CD4-positive, alpha-beta T cell treated with Interferon gamma for 1 hour (primary cell): Measurements from ENCODE around the gene SUPT3H.

Source experiments
- DNase-seq: peaks from one replicate; pipeline ENCODE4 v3.0.0-alpha.2; 2020

The SUPT3H gene

GRCh38 chr6:45387236-45387635 lies 9.5 kb upstream of the SUPT3H start:
- no peak for DNase-seq

- DNase-seq: no peak
Observed at GRCh38 chr6:45386501-45386900, 8.8 kb upstream of the SUPT3H start.

GRCh38 chr6:45382391-45382790 lies 4.7 kb upstream of the SUPT3H start:
- DNase-seq: no peak

DNA sequence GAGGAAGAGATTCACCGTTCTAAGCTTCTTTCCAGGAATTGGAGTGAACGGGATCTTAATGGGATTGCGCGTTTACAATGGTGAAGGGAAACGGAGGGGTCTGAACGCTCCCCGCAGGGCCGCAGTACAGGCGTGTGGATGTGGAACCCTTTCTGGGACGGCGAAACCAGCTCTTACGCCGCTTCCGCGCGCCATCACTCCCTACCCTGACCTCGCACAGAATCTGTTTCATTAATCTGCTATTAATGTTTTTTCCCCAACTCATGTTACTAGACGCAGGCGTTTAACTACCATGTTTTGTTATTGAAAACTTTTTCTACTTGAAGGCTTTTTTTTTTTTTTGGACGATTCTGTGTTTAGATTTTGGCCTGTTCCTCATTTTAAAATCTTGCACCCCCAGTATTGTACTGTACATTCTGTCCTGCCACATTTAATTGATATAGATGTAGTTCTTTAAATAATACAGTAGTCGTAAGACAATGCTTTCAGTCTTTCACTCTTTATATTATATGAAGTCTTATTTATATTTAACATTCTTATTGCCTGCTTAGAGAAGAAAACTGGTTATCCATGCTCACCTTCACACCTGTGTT lies 696 bp upstream of the SUPT3H start:
- DNase-seq: no peak

GRCh38 chr6:45377043-45377553 lies 636 bp downstream of the SUPT3H start:
- DNase-seq: no peak

GRCh38 chr6:45376310-45377042 lies 1.3 kb downstream of the SUPT3H start:
- DNase-seq: no peak

- DNase-seq: no peak
Observed at GRCh38 chr6:45375449-45375848, 2.3 kb downstream of the SUPT3H start.

DNA sequence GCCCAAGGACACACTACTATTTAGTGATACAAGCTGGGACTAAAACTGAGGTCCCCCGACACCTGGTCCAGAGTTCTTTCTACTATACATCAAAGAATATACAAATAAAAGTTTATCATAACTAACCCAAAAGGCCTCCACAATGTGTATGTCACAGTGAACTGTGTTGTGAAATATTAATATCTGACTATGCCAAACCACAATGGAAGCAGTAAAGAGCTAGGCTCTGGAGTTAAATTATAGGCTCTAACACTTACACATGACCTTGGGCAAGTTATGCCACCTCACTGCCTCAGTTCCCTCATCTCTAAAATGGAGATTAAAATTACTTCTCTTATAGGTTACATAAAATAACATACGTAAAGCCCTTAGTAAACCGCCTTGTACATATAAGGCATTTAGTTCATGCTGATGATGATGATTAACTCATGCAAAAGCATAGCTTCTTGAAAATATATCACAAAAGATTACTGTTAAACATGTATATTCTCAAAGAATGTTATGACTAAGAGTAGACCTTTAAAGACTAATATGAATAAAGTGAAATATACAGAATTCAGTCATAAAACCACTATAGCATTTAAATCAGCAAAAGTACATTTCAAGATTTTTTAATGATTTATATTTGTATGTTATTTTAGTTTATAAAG lies 5.7 kb downstream of the SUPT3H start:
- DNase-seq: no peak

DNA sequence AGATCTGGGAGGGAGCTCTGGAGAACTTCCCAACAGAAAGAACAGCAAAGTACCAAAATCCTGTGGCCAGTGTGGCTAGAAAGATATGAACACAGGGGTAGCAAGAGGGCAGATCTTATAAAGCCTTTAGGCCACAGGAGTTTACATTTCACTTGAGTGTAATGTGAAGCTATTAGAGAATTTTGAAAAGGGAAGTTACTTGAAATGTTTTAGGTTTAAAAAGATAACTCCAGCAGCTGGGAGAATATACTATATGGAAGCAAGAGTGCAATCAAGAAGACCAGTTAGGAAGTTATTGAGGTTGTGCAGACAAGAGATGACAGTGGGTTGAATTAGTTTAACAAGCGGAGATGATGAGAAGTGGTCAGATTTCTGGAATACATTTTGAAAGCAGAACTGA lies 7.9 kb downstream of the SUPT3H start:
- DNase-seq: no peak

- DNase-seq: no peak
Observed at GRCh38 chr6:45367999-45368398, 9.7 kb downstream of the SUPT3H start.

- no peak for DNase-seq
Observed at GRCh38 chr6:45366534-45366933, 11.2 kb downstream of the SUPT3H start.

DNA sequence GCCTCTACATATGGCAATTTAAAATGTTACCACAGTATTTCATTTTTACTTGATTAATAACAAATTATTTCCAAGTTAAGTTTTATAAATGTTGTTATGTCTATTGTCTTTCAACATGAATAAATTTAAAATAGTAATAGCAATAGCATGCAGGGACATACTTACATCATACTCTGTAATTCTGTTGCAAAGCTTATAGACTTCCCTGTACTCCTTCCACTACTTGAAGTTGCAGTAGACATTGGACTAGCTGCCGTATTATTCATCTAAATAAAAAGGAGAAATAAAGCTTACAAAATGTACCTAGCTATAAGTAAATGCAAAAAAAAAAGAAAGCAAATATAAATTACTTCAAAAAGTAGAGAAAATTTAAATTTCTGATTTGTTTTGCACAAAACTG lies 12.7 kb downstream of the SUPT3H start:
- no peak for DNase-seq

- no peak for DNase-seq
Observed at GRCh38 chr6:45364466-45364865, 13.3 kb downstream of the SUPT3H start.

GRCh38 chr6:45353654-45354053 lies 24.1 kb downstream of the SUPT3H start:
- DNase-seq: no peak

DNA sequence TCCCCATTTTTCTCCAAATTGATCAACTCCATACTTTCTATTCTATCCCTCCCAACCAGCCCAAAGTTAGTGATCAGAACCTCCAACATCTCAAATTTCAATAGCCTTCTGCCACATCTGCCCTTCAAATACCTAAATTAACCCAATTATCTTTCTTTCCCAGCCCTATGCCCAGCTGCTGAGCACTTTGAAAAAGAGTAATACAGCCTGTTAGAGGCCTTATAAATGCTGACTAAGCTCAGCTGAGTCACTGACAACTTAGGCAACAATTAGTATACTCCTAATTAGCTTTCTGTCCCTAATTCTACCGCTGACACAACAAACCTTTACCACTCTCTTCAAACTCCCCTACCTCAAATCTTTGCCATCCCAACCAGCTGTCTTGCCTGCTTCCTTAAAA lies 26.1 kb downstream of the SUPT3H start:
- DNase-seq: no peak

GRCh38 chr6:45351076-45351475 lies 26.7 kb downstream of the SUPT3H start:
- DNase-seq: no peak

DNA sequence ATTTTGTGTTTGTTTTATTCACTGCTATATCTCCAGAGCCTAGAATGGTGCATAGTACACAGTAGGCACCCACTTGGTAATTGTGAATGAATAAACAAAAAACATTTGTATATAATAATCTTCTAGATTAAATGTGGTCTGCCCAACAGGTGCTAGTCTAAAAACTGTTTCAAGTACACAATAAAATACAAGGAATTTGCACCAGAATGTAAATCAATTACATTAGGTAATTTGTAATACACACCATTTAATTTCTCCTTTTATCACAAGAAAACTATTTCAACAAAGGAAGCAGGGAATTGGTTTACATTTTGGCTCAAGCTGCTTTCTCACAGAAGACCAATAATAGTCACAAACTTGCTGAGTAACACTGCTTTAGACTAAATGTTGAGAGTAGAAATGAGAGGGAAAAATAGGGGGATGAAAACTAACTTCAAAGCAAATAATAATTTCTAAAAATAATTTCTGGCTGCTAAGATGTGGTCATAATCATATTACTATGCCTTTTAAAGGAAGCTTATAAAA lies 27.5 kb downstream of the SUPT3H start:
- no peak for DNase-seq

GRCh38 chr6:45344900-45345299 lies 32.8 kb downstream of the SUPT3H start:
- DNase-seq: no peak

- DNase-seq: no peak
Observed at GRCh38 chr6:45328523-45328922, 49.2 kb downstream of the SUPT3H start.

GRCh38 chr6:45327956-45328522 lies 49.7 kb downstream of the SUPT3H start, which contains the start of gene RUNX2:
TSS of gene RUNX2 (plus strand) at chr6:45328330. CDS start at chr6:45328727, 397 bp downstream.
- no peak for DNase-seq

DNA sequence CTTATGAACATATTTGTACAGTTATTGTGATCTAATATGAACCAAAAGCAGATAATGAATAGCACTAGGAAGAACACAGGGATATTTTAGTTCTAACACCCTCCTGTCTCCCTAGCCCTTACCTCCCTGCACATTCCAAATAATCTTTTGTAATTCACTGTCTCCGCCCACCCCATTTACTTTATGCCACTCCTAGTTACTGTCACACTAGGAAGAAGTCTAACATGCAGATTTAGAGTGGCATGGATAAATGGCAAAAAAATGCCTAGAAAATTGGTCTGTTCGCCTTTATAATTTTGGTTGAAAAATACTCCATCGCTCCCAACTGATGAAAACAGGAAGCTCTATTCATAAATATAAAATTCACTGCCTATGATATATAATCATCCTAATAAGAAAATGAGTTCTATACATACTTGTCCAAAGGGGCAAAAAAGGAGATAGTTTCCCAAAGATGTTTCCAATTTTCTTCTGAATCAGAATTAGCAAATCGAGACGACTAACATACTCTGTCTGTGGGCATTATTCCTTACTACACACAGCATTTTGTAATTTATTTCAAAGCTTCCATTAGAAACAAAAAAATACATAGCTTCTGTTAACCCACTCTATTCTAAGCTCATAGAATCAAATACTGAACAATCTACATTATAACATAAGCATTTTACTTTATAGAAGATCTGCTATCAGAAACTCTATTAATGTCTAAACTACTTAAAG lies 50.9 kb downstream of the SUPT3H start:
- DNase-seq: no peak

- no peak for DNase-seq
Observed at GRCh38 chr6:45323656-45324224, 54.0 kb downstream of the SUPT3H start.
